ENCODE measurements around the gene ELMO2. TPM values are rescaled to one million over a fixed set of nuclear protein-coding genes. Genes with fewer than 3 reads are reported as not detected.

The ELMO2 gene
- total RNA-seq, 1 experiment from 2014 or later = 28.4 TPM

DNA sequence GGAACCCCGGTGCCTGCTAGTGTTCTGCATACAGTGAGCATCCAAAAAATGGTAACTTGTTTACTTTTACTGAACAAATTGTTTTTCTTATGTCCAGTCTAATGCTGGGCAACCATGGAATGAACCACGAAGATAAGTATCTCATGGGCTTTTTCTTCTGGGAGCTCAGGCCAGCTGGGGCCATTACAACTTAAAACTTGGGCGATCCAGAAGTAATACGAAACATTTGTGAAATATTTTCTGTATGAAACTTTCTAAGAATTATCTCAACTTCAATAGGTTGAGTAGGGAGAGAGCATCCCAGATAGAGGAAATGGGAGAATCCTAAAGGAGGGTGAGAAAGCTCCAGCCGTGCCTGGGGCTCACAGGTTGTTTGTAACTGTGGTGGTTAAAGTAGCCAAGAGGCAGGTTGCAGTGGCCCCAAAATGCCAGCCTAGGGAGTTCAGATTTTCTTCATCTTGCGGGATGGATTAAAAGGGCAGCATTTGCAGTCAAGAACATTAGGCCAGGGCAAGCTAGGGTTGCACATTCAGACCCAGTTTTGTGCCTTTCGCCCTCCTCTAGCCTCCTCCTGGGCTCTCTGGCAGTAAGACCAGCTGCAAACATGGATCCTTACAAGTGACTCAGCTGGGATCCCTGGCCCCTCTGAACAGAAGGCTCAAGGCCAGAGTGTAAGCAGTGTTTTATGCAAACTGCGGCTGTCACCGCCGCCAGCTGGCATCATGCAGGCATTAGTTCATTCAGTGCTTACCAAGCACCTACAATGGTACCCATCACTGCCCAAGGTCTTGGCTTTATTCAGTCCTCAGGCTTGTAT is 41.5 kb downstream of the ELMO2 start:
- peaks cover 29% of the 10 kb centered on the region for H3K36me3 Mint-ChIP-seq
- H3K27me3 Mint-ChIP-seq (ENCODE audit: low read depth) = no peaks in the 10 kb centered on the region
- ChIA-PET POLR2A (interaction anchor here (0.7 to 2.0 kb wide), 4 partner anchors 16 to 333 kb away, joined by 3 to 8 read pairs (median 6); partner anchors contain the start of gene ELMO2), CTCF (interaction anchor here (0.9 to 2.2 kb wide), 16 partner anchors 9 to 378 kb away, joined by 3 to 16 read pairs (median 5); partner anchors contain the start of gene ELMO2)
- no peaks in the 10 kb centered on the region for H3K9me3 Mint-ChIP-seq
- peaks cover 13% of the 10 kb centered on the region for H3K4me1 Mint-ChIP-seq
- no peak for DNase-seq (ENCODE audit: low spot score)
- TF ChIP-seq IRF2 (CRISPR knock-in tag; IDR thresholded peaks at IDR 0.05; ENCODE audit: borderline replicate concordance, low read depth) (no peak), NFYB (CRISPR knock-in tag; conservative IDR thresholded peaks at IDR 0.05; ENCODE audit: low read depth) (no peak), TEAD1 (CRISPR knock-in tag; IDR thresholded peaks at IDR 0.05) (no peak), USF2 (CRISPR knock-in tag; IDR thresholded peaks at IDR 0.05) (no peak), NFE2L1 (CRISPR knock-in tag; IDR thresholded peaks at IDR 0.05) (no peak), ATF1 (CRISPR knock-in tag; IDR thresholded peaks at IDR 0.05) (no peak), ZNF671 (CRISPR knock-in tag; IDR thresholded peaks at IDR 0.05) (no peak), GABPB1 (CRISPR knock-in tag; IDR thresholded peaks at IDR 0.05) (no peak), PREB (CRISPR knock-in tag; IDR thresholded peaks at IDR 0.05; ENCODE audit: borderline replicate concordance) (no peak), JAZF1 (CRISPR knock-in tag; IDR thresholded peaks at IDR 0.05) (no peak), TCF7 (CRISPR knock-in tag; IDR thresholded peaks at IDR 0.05; ENCODE audit: low read depth) (no peak), ZNF396 (CRISPR knock-in tag; IDR thresholded peaks at IDR 0.05; ENCODE audit: borderline replicate concordance) (no peak), ATF6 (CRISPR knock-in tag; IDR thresholded peaks at IDR 0.05) (no peak), ZNF138 (CRISPR knock-in tag; conservative IDR thresholded peaks at IDR 0.05) (no peak), ZNF317 (CRISPR knock-in tag; IDR thresholded peaks at IDR 0.05; ENCODE audit: borderline replicate concordance, low read depth) (no peak)
- TF ChIP-seq, protein P1, sequence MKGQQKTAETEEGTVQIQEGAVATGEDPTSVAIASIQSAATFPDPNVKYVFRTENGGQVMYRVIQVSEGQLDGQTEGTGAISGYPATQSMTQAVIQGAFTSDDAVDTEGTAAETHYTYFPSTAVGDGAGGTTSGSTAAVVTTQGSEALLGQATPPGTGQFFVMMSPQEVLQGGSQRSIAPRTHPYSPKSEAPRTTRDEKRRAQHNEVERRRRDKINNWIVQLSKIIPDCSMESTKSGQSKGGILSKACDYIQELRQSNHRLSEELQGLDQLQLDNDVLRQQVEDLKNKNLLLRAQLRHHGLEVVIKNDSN (CRISPR knock-in tag; IDR thresholded peaks at IDR 0.05) = no peak
- TF ChIP-seq, protein P2, sequence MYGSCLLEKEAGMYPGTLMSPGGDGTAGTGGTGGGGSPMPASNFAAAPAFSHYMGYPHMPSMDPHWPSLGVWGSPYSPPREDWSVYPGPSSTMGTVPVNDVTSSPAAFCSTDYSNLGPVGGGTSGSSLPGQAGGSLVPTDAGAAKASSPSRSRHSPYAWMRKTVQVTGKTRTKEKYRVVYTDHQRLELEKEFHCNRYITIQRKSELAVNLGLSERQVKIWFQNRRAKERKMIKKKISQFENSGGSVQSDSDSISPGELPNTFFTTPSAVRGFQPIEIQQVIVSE (CRISPR knock-in tag; IDR thresholded peaks at IDR 0.05; ENCODE audit: borderline replicate concordance) = no peak
- TF ChIP-seq, protein P3, sequence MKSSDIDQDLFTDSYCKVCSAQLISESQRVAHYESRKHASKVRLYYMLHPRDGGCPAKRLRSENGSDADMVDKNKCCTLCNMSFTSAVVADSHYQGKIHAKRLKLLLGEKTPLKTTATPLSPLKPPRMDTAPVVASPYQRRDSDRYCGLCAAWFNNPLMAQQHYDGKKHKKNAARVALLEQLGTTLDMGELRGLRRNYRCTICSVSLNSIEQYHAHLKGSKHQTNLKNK (CRISPR knock-in tag; IDR thresholded peaks at IDR 0.05) = no peak
- TF ChIP-seq, protein P4, sequence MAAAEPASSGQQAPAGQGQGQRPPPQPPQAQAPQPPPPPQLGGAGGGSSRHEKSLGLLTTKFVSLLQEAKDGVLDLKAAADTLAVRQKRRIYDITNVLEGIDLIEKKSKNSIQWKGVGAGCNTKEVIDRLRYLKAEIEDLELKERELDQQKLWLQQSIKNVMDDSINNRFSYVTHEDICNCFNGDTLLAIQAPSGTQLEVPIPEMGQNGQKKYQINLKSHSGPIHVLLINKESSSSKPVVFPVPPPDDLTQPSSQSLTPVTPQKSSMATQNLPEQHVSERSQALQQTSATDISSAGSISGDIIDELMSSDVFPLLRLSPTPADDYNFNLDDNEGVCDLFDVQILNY (CRISPR knock-in tag; IDR thresholded peaks at IDR 0.05) = no peak
- H3K4me3 Mint-ChIP-seq = peak overlapping the region; percentile 91
- ATAC-seq = no peak
- H3K27ac Mint-ChIP-seq = peak overlapping the region; percentile 92
